ENCODE data around the gene RTL1. TPM values are rescaled to one million over a fixed set of nuclear protein-coding genes. Genes with fewer than 3 reads are reported as not detected.
A peak's percentile ranks its signal among the peaks of the same experiment; 100 is the strongest.

RTL1 gene
- total RNA-seq, 1 donor from 2014 or later = 1.1 TPM

GRCh38 chr14:100906420-100906819 lies 2.9 kb upstream of the RTL1 start:
- DNase-seq (ENCODE audit: low read depth) = no peak
- Histone ChIP-seq H3K36me3 (ENCODE audit: control insufficient read depth, insufficient read depth, low read length) (no peaks in the 10 kb centered on the region), H3K4me3 (ENCODE audit: low read depth, low read length) (no peak overlapping the region), H3K27me3 (ENCODE audit: control insufficient read depth, insufficient read depth, low read length) (peaks cover 10% of the 10 kb centered on the region)
- TF ChIP-seq CTCF (IDR thresholded peaks at IDR 0.05; ENCODE audit: insufficient read depth, low read length, poor library complexity, severe bottlenecking) = peak; percentile 16

GRCh38 chr14:100905166-100905565 lies 1.6 kb upstream of the RTL1 start:
- no peak for DNase-seq (ENCODE audit: low read depth)
- peaks cover 15% of the 10 kb centered on the region for H3K27me3 ChIP-seq (ENCODE audit: control insufficient read depth, insufficient read depth, low read length)
- H3K36me3 ChIP-seq (ENCODE audit: control insufficient read depth, insufficient read depth, low read length) = no peaks in the 10 kb centered on the region
- no peak overlapping the region for H3K4me3 ChIP-seq (ENCODE audit: low read depth, low read length)
- no peak for TF ChIP-seq CTCF (IDR thresholded peaks at IDR 0.05; ENCODE audit: insufficient read depth, low read length, poor library complexity, severe bottlenecking)

- Histone ChIP-seq H3K36me3 (ENCODE audit: control insufficient read depth, insufficient read depth, low read length) (no peaks in the 10 kb centered on the region), H3K4me3 (ENCODE audit: low read depth, low read length) (peak overlapping the region; percentile 12), H3K27me3 (ENCODE audit: control insufficient read depth, insufficient read depth, low read length) (peaks cover 16% of the 10 kb centered on the region)
- no peak for DNase-seq (ENCODE audit: low read depth)
- peak; percentile 73 for TF ChIP-seq CTCF (IDR thresholded peaks at IDR 0.05; ENCODE audit: insufficient read depth, low read length, poor library complexity, severe bottlenecking)
Observed at GRCh38 chr14:100904307-100905087, 975 bp upstream of the RTL1 start.

- no peak overlapping the region for H3K4me3 ChIP-seq (ENCODE audit: low read depth, low read length)
- H3K27me3 ChIP-seq (ENCODE audit: control insufficient read depth, insufficient read depth, low read length) = peaks cover 23% of the 10 kb centered on the region
- TF ChIP-seq CTCF (IDR thresholded peaks at IDR 0.05; ENCODE audit: insufficient read depth, low read length, poor library complexity, severe bottlenecking) = no peak
- DNase-seq (ENCODE audit: low read depth) = no peak
- no peaks in the 10 kb centered on the region for H3K36me3 ChIP-seq (ENCODE audit: control insufficient read depth, insufficient read depth, low read length)
Observed at GRCh38 chr14:100903134-100903468, 421 bp downstream of the RTL1 start.

- DNase-seq (ENCODE audit: low read depth) = no peak
- peaks cover 23% of the 10 kb centered on the region for H3K27me3 ChIP-seq (ENCODE audit: control insufficient read depth, insufficient read depth, low read length)
- H3K36me3 ChIP-seq (ENCODE audit: control insufficient read depth, insufficient read depth, low read length) = no peaks in the 10 kb centered on the region
- peak; percentile 35 for TF ChIP-seq CTCF (IDR thresholded peaks at IDR 0.05; ENCODE audit: insufficient read depth, low read length, poor library complexity, severe bottlenecking)
- no peak overlapping the region for H3K4me3 ChIP-seq (ENCODE audit: low read depth, low read length)
Observed at GRCh38 chr14:100902295-100903133, 1.0 kb downstream of the RTL1 start.
